HepG2 (cell line): ENCODE data around the gene SUSD3. TPM values are rescaled to one million over a fixed set of nuclear protein-coding genes. Genes with fewer than 3 reads are reported as not detected.

Experiments used
- BHLHE40 ChIP-seq: IDR thresholded peaks from 2 replicates; pipeline ENCODE4 v1.6.1; 2011; ENCODE audit warnings: low read length, improper control_type of control experiment
- FOSL1 ChIP-seq: sonication (generic); formaldehyde crosslinking; IDR thresholded peaks from 2 replicates; pipeline ENCODE4 v1.9.0; 2021; ENCODE audit warnings: missing genetic modification reagents, borderline replicate concordance
- MYC ChIP-seq: sonication (generic); formaldehyde crosslinking; IDR thresholded peaks from 2 replicates; pipeline ENCODE4 v1.9.0; 2021; ENCODE audit warnings: missing genetic modification reagents, borderline replicate concordance
- MYNN ChIP-seq: sonication (generic); formaldehyde crosslinking; IDR thresholded peaks from 2 replicates; pipeline ENCODE4 v1.4.0; 2020; ENCODE audit warnings: mild to moderate bottlenecking, low read depth, missing genetic modification reagents
- RBAK ChIP-seq: sonication (generic); formaldehyde crosslinking; IDR thresholded peaks from 2 replicates; pipeline ENCODE4 v1.5.1; 2020; ENCODE audit warnings: mild to moderate bottlenecking, missing genetic modification reagents
- SIN3A ChIP-seq: IDR thresholded peaks from 2 replicates; pipeline ENCODE4 v1.6.1; 2011; ENCODE audit warnings: low read depth, mild to moderate bottlenecking, control low read depth, low read length, borderline replicate concordance
- TEAD3 ChIP-seq: optimal IDR thresholded peaks from 2 replicates; pipeline ENCODE3; 2016; ENCODE audit warnings: borderline replicate concordance
- TFAP4 ChIP-seq: sonication (generic); IDR thresholded peaks from 2 replicates; pipeline ENCODE4 v1.6.1; 2016; ENCODE audit warnings: low read depth, borderline replicate concordance
- THAP11 ChIP-seq: IDR thresholded peaks from 2 replicates; pipeline ENCODE4 v1.6.1; 2016; ENCODE audit warnings: missing biosample characterization, missing genetic modification reagents
- ZBTB38 ChIP-seq: sonication (generic); formaldehyde crosslinking; IDR thresholded peaks from 2 replicates; pipeline ENCODE4 v1.5.1; 2020; ENCODE audit warnings: mild to moderate bottlenecking, missing genetic modification reagents
- ZBTB7A ChIP-seq: sonication (generic); formaldehyde crosslinking; IDR thresholded peaks from 2 replicates; pipeline ENCODE4 v1.8.0; 2022; ENCODE audit warnings: mild to moderate bottlenecking, missing genetic modification reagents
- ZFX ChIP-seq: sonication (generic); formaldehyde crosslinking; IDR thresholded peaks from 2 replicates; pipeline ENCODE4 v1.4.0; 2020; ENCODE audit warnings: mild to moderate bottlenecking, low read depth, missing genetic modification reagents, moderate library complexity
- ZNF292 ChIP-seq: sonication (generic); formaldehyde crosslinking; IDR thresholded peaks from 2 replicates; pipeline ENCODE4 v1.8.1; 2022; ENCODE audit warnings: mild to moderate bottlenecking, low read depth, missing genetic modification reagents, borderline replicate concordance
- ZNF746 ChIP-seq: sonication (generic); formaldehyde crosslinking; IDR thresholded peaks from 2 replicates; pipeline ENCODE4 v1.8.0; 2022; ENCODE audit warnings: mild to moderate bottlenecking, missing genetic modification reagents
- polyA plus RNA-seq, 8 experiments: library from polyadenylated mRNA; depleted of rRNA in 3 of 8; stranded (reverse) in 7 of 8; unstranded in 1 of 8; fragments of >200 nt; fragmentation: Illumina TruSeq in 4 of 8; extraction: Trizol in 4 of 8; gene quantifications; 2 replicates each; pipeline versions ENCODE4 v1.2.1 to v1.2.3, GENCODE V29; 2011 to 2016; ENCODE audit warnings: low read depth in 4 of 8, missing spikeins in 1 of 8, mixed read lengths in 1 of 8; ENCODE audit not compliant: insufficient read depth in 1 of 8
- total RNA-seq, 5 experiments: library from RNA; depleted of rRNA; stranded (reverse); fragments of >200 nt; fragmentation: Illumina TruSeq; extraction: Trizol; gene quantifications; 2 replicates each; pipeline ENCODE4 v1.2.3, GENCODE V29; 2016; ENCODE audit warnings: low read depth in 1 of 5
- TF ChIP-seq, protein P1 (sequence below): IDR thresholded peaks from 2 replicates; pipeline ENCODE4 v1.6.1; 2018; ENCODE audit warnings: missing genetic modification reagents, mild to moderate bottlenecking, missing compliant biosample characterization

Gene SUSD3
- total and polyA plus RNA-seq, 2 of the 13 experiments (the other 11 are each of a cell fraction or from before 2014, with no cell fraction given) = 7.0 to 9.1 TPM

DNA sequence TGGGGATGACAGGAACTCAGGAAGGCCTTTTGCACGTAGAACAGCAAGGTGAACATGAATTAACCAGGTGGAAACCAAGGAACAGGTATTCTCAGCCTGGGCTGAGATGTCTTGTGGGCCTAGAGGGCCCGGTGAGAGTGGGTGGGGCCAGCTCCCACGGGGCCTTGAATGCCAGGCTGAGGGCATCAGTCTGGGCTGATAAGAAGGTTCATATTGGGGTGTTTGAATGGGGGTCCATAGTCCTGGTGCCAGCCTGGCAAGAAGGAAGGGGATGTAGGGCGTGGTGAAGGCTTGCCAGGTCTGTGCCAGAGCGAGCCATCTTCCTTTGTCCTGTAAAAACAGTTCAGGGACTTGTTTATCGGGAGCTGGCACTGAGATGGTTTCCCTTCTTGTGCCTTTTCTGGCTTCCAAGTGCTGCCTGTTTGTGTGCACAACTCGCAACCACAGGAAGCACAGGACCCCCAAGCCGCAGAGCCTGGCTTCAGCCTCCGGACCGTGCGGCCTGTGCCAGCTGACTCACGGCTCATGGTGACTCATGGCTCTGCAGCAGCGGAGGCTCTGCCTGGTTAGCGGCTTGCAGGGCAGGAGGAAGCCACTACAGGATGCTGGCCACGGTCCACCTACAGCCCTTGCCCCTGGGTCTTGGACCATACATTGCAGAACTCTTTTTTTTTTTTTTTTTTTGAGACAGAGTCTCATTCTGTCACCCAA, 39.9 kb downstream of the SUSD3 start (continued):
- TF ChIP-seq SIN3A (peak; percentile 34; the same call in 1 of the 2 replicates), ZNF292 (peak; percentile 72), RBAK (CRISPR knock-in tag) (no peak), MYNN (CRISPR knock-in tag) (no peak), THAP11 (CRISPR knock-in tag) (0 out of 2 replicates have a peak, but pooled peaks have one; percentile 20), ZNF746 (CRISPR knock-in tag) (no peak), ZFX (peak; percentile 44; the same call in 1 of the 2 replicates), ZBTB38 (CRISPR knock-in tag) (peak; percentile 96), MYC (CRISPR knock-in tag) (peak; percentile 41; the same call in 1 of the 2 replicates), ZBTB7A (peak; percentile 45; the same call in 1 of the 2 replicates), TEAD3 (CRISPR knock-in tag) (peak; percentile 28), BHLHE40 (peak; percentile 54; the same call in 1 of the 2 replicates), FOSL1 (peak; percentile 82), TFAP4 (peak; percentile 93)
- TF ChIP-seq, protein P1, sequence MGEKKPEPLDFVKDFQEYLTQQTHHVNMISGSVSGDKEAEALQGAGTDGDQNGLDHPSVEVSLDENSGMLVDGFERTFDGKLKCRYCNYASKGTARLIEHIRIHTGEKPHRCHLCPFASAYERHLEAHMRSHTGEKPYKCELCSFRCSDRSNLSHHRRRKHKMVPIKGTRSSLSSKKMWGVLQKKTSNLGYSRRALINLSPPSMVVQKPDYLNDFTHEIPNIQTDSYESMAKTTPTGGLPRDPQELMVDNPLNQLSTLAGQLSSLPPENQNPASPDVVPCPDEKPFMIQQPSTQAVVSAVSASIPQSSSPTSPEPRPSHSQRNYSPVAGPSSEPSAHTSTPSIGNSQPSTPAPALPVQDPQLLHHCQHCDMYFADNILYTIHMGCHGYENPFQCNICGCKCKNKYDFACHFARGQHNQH = peak; percentile 30; the same call in 1 of the 2 replicates
